ENCODE data around the gene KANK4.

KANK4 gene

DNA sequence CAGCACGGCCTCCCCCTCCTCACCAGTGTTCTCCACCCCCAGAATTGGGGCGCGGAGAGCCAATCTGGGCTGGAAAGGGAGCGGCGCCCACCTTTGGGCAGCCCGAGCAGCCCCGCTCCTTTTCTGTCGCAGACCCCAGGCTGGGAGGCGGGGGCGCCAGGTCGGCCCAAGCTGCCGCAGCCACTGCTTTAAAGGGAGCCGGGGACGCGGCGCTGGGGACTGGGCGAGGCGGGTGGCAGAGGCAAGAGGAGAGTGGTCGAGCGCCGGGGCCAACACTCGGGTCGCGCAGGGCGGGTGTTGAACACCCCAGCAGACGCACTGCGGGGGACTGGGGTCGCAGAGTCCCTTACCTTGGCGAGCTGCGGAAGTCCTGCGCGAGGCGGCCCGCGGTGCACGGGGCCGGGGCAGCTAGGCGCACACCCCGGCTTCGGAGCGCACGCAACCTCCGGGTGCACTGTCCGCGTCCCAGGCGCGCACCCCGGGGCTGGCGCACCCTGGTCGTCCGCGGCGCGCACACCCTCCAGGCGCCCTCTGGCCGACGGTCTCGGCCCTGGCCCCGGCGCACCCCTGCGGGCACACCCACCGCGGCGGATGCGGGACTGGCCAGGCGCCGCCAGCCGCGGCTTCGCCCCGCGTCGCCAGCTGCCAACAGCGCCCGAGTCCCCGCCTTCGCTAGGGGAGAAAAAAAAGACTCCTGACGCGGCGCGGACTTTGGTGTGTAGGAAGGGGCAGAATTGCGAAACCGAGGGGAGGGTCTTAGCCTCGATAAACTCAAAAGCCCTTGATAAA, at the start of gene KANK4:
Gene KANK4 (minus strand): TSS at position 679 of the 789 bp plus-strand sequence. CDS start 37,870 bp downstream, outside the sequence.
- no peak for DNase-seq

GRCh38 chr1:62368989-62369388, 49.8 kb upstream of the KANK4 start:
- no peak for DNase-seq

- DNase-seq: no peak
Observed at GRCh38 chr1:62367005-62367557, 47.8 kb upstream of the KANK4 start.

DNA sequence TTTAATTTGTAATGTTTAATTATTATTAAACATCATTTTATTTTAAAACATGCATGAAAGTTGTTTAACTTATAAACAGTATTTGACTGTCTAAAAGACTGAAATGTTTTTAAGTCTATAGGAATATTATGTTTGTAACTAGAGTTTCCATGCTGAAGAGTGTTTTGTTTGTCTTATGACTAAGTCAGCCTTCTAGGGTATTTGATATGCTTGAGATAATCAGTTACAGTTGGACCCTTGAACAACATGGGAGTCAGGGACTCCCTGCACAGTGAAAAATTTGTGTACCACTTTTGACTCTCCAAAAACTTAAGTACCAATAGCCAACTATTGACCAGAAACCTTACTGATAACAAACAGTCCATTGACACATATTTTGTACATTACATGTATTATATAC, 45.5 kb upstream of the KANK4 start:
- no peak for DNase-seq

GRCh38 chr1:62362926-62363325, 43.7 kb upstream of the KANK4 start:
- DNase-seq: no peak

DNA sequence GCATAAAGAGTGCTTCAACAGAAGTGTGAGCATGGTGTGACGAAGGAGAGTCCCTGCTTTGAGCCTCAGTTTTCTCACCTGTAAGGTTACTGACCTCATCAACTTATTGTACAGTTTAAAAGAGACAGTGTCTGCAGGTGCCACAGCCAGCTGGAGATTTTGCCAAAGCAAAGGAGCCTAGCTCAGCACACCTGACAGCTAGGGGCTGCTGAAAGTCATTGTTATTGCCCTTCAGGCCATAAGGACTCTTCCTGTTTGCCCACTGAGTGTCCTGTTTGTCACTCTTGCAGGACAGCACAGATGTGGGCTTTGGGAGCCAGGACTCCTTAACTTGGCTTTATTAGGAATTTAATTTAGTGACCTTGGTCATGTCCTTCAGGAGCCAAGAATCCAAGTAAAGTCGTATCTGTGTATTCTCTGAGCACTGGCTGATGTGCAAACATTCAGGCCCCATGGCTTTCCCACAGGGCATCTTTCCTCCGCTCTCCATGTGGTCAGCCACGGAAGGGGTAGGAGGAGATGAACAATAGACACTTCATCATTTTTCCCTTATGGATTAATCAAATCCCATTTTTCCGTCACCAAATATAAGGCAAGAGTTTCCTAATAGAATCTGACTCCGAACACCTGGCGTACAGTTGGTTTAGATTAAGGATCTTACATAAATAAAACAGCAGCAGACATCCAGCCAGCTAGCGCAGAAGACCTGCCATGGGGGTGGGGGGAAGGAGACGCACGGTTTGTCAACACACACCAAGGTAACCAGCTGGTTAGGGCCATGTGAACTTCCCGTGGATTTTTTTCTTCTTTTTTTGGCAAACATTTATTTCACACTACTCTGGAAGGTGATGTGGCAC, 43.1 kb upstream of the KANK4 start:
- no peak for DNase-seq

DNA sequence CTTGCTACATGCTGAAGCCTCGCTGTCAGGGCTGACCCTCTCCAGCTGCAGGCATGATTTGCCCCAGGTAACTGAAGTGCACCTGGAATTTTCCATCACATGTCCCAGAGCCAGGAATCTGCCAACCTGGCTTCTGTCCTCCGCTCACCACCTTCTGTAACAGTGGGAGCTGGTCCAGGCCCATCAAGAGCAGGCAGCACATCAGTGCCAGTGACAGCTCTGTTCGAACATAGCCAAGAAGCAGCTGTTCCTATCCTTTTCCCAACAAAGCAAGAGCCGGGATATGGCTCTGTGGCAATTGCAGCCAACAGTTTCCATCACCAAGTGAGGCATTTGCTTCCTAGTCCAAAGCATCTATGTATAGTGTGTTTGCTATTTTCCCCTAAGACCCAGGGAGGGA, 42.2 kb upstream of the KANK4 start:
- no peak for DNase-seq

DNA sequence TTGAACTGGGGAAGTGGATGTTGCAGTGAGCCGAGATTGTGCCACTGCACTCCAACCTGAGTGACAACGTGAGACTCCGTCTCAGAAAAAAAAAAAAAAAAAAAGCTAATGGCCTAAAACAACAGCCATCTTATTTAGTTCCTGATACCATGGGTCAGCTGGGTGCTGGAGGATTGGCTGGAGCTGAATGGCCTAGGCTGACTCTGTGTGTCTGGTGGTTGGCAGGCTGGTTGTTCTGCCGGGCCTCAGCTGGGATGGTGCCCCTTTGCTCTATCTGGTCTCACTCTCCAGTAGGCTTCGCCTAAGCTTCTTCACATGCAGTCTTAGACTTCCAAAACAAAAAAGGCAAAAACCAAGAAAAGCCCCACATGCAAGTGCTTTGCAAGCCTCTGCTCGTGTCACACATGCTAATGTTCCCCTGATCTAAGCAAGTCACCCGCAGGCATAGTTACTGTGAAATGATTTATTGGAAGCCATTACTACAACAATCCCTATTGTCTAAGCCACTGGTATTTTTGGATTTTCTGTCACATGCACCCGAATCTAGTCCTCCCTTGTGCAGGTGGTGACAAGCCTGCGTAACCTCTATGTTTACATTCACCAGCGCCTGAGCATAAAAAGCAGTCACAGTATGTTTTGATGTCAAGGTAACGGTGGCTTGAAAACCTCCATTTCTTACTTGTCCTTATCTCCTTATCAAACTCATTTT, 39.6 kb upstream of the KANK4 start:
- no peak for DNase-seq

DNA sequence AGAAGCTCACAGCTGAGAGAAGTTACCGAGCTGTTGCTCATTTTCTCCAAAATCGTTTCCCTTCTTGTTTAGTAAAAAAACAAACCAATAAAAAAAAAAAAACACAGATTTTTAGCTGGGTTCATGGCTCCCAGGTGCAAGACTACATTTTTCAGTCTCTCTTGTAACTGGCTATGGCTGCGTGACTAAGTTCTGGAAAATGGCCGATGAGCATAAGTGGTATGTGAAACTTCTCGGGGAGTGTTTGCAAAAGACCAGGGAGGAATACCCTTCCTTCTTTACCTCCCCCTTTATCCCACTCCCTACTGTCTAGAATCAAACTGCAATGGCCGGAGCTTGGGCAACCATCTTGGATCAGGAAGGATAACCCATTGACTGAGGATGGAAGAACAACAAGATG, 38.7 kb upstream of the KANK4 start:
- DNase-seq: no peak

DNA sequence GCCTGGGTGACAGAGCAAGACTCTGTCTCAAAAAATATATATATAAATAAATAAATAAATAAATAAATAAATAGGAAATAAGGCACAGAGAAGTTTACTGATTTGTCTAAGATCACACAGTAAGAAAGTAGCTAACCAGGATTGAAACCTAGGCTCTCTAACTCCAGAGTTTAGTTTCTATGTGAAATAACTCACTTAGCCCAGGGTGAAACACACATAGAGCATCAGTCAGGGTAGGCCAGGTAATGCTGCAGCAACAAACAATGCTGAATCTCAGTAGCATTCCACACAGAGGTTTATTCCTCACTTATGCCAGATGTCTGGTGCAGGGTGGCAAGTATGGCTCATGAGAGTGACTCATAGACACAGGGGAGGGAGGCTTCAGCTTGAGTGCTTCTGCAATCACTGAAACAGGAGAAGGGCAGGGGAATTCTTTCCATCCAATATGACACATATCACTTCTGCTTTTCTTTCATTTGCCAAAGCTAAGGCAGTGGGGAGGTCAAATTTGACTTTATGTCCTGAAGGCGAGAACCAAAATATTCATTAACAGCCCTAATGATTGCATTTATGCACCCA, 37.1 kb upstream of the KANK4 start:
- DNase-seq: no peak

DNA sequence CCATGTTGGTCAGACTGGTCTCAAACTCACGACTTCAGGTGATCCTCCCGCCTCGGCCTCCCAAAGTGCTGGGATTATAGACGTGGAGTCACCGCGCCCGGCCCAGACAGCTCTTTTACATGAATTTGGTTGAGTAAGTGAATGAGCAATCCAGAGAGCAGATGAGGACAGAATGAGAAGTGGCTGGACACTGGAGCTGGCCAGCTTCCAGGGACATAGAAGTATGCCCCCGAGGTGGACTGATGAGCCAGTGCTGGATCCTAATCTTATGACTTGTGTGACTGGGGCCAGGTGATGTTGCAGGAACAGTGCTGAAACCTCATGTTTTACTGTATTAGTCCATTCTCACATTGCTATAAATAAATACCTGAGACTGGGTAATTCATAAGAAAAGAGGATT, 35.9 kb upstream of the KANK4 start:
- no peak for DNase-seq

- DNase-seq: no peak
Observed at GRCh38 chr1:62353853-62354252, 34.6 kb upstream of the KANK4 start.

- no peak for DNase-seq
Observed at GRCh38 chr1:62352387-62352786, 33.2 kb upstream of the KANK4 start.

- no peak for DNase-seq
Observed at GRCh38 chr1:62349470-62350233, 30.4 kb upstream of the KANK4 start.

DNA sequence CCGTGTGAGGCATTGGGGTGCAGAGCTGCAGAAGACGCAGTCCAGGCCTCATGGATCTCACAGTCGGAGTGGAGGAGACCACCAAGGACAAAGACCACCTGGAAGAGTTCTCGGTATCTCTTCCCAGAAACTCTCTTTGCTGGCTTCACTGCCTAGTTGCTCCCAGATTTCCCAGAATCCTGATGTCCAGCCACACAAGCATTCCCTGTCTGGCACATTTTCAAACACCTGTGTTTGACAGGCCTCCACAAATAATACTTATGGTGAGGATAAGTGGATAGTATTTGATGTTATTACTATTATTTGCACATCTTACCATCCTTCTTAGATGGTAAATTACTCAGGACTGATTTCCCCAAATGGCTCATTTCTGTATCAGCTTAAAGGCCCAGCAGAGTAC, 27.7 kb upstream of the KANK4 start:
- DNase-seq: no peak

GRCh38 chr1:62343911-62344310, 24.7 kb upstream of the KANK4 start:
- no peak for DNase-seq

DNA sequence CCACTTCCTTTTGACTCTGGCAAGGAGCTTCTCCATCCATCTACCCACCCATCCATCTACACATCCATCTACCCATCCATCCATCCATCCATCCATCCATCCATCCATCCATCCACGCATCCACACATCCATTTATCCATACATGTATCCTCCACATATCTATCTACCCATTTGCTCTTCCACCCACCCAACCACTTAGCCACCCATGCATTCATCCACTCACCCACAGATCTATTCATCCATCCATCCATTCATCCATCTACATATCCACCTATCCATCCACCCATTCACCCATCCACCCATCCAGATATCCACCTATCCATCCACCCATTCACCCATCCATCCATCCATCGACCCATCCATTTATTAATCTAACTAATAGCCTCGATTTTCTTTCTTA, 23.0 kb upstream of the KANK4 start:
- no peak for DNase-seq

- DNase-seq: no peak
Observed at GRCh38 chr1:62341615-62342014, 22.4 kb upstream of the KANK4 start.

- no peak for DNase-seq
Observed at GRCh38 chr1:62341089-62341488, 21.9 kb upstream of the KANK4 start.

DNA sequence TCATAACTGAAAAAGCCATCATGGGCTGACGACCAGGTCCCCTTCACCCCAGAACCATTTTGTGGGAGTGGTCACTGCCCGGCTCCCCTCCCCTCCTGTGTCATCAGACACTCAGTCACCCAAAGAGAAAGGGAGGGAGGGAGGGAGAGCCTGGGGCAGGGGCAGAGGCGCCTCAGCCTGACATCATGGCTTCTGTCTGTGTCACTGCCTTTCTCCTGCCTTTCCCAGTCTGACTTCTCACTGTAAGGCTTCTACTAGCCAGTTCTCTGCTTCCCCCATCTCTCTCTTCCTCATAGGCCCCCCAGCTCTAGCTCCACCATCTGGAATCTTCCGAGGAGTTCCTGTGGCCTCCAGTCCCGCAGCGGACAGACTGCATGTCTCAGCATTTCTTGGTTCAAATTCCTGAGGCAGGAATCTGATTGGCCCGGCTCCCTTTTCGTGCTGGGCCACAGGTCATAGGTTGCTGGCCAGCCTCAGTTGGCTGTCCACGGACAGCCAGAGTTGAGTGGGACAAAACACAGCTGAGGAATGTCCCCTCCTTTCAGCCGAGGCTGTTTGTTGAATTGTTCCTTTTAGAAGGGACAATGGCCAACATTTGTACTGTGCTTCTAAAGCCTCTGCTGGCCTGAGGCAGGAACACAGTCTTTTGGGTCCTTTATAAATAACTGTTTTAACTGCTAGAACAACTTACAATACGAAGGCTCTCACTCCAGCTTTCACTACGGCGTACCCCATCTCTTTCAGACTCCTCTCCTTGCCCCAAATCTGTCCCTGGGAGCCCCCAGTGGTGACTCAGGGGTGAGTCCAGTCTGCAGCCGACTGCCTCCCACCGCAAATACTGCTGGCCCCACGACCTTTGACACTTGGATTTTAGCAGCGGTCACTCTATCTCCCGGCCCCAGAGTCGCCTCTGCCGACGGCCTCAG, 18.7 kb upstream of the KANK4 start:
- no peak for DNase-seq
